Measurements from ENCODE around the gene MIEF2. TPM values are rescaled to one million over a fixed set of nuclear protein-coding genes. Genes with fewer than 3 reads are reported as not detected.

Gene MIEF2
- total RNA-seq, 4 donors from 2014 or later: 12.8 to 34.5 (median 18.1) TPM

DNA sequence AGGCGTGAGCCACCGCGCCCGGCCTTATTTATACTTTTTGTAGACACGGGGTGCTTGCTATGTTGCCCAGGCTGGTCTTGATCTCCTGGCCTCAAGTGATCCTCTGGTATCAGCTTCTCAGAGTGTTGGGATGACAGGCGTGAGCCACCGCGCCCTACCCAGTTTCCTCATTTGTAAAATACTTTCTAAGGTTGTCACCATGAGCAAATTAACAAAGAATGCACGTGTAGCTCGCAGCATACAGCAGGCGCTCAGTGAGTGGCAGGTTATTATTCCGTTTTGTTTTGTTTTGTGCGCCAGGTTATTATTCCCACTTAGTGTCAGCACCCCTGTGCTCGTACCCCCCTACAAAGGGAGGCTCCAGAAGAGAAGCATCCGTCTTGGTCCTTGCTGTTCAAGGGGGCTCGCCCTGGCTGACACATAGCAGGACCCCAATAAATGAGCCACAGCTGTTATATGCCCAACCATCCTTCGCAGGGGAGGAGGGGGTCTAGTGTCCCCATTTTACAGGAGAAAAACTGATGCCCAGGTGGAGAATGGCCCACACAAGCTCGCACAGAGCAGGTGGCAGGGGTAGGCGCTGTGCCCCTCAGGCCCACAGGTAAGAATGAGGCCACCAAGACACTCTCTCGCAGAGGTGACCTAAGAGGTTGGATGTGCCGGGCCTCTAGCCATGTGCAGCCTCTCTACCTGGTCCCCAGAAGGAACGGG lies 686 bp upstream of the MIEF2 start:
- Histone ChIP-seq H3K9me3 (no peaks in the 10 kb centered on the region), H3K36me3 (no peaks in the 10 kb centered on the region), H3K4me3 (peak overlapping the region; percentile 73 to 88), H3K27ac (peak overlapping the region; percentile 86 to 93), H3K27me3 (no peaks in the 10 kb centered on the region), H3K4me1 (peaks cover 0 to 35% of the 10 kb centered on the region in 2 donors)
- no peak for DNase-seq
- intact Hi-C loops (cut with DNase I; ENCODE audit: low total_unique reads): no loop called here
- TF ChIP-seq, protein P1, sequence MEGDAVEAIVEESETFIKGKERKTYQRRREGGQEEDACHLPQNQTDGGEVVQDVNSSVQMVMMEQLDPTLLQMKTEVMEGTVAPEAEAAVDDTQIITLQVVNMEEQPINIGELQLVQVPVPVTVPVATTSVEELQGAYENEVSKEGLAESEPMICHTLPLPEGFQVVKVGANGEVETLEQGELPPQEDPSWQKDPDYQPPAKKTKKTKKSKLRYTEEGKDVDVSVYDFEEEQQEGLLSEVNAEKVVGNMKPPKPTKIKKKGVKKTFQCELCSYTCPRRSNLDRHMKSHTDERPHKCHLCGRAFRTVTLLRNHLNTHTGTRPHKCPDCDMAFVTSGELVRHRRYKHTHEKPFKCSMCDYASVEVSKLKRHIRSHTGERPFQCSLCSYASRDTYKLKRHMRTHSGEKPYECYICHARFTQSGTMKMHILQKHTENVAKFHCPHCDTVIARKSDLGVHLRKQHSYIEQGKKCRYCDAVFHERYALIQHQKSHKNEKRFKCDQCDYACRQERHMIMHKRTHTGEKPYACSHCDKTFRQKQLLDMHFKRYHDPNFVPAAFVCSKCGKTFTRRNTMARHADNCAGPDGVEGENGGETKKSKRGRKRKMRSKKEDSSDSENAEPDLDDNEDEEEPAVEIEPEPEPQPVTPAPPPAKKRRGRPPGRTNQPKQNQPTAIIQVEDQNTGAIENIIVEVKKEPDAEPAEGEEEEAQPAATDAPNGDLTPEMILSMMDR (IDR thresholded peaks at IDR 0.05): no peak

DNA sequence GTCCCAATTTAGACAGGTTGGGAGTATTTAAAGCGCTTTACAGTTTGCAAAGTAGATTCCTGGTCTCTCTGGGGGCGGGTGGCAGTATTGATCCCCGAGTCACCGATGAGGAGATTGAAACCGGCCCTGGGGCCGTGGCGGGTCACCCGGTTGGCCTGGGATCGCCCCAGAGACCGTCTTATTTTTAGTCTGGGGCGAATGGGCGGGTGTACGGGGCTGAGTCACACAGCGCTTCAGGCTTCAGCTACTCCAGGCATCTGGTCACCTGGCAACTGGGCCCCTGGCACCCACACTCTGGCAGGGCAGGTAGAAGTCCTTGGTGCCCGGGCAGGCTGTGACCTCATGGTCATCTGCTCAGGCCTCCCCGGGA lies 669 bp downstream of the MIEF2 start:
- H3K27ac ChIP-seq: peak overlapping the region; percentile 86 to 93
- peak overlapping the region; percentile 73 to 88 for H3K4me3 ChIP-seq
- TF ChIP-seq, protein P1 (IDR thresholded peaks at IDR 0.05): no peak
- TF ChIP-seq POLR2A (IDR thresholded peaks at IDR 0.05): no peak
- H3K27me3 ChIP-seq: no peaks in the 10 kb centered on the region
- peak; percentile 63 to 73 for DNase-seq
- intact Hi-C loops (cut with DNase I; ENCODE audit: low total_unique reads): no loop called here
- no peaks in the 10 kb centered on the region for H3K9me3 ChIP-seq
- H3K36me3 ChIP-seq: no peaks in the 10 kb centered on the region
- H3K4me1 ChIP-seq: peaks cover 0 to 35% of the 10 kb centered on the region in 2 donors

DNA sequence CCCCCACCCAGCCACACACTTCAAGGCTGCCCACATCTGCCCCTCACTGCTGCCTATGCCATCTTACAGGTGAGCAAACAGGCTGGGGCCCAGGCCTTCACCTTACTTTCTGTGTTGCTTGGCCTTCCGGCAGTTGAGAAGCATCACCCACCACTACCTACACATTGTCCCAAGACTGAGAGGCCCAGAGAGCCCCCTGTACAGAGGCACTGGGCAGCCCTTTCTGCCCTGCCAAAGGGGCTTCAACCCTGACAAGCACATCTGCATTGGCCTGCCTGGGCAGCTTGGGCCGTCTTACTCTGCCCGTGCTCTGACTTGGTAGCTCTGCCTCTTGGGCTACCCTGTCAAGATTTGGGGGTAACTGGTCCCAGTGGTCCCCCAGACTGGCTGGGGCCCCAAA lies 1.2 kb downstream of the MIEF2 start:
- H3K4me1 ChIP-seq: peaks cover 0 to 34% of the 10 kb centered on the region in 2 donors
- H3K27ac ChIP-seq: peak overlapping the region; percentile 86 to 93
- no peaks in the 10 kb centered on the region for H3K36me3 ChIP-seq
- TF ChIP-seq, protein P1 (IDR thresholded peaks at IDR 0.05): no peak
- TF ChIP-seq POLR2A (IDR thresholded peaks at IDR 0.05): no peak
- DNase-seq: no peak
- intact Hi-C loops (cut with DNase I; ENCODE audit: low total_unique reads): no loop called here
- no peaks in the 10 kb centered on the region for H3K9me3 ChIP-seq
- H3K4me3 ChIP-seq: peak overlapping the region; percentile 73 to 88
- no peaks in the 10 kb centered on the region for H3K27me3 ChIP-seq

DNA sequence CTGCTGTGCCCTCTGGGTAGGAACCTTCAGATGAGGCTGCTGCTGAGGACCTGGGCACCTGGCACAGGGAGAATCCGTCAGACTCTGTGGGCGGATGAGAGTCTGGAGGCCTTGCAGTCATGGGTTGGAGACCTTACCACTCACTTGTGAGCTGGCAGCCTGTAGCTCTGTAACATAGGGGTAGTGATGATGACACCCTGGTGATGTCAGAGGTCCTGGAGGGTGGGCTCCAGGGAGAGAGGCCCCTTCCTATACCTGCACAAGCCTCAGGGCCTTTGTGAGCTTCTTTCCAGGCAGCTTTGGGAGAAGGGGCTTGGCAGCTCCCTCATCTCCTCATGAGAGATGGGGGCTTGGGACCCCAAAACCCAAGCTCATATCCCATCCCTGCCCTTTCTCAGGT lies 1.6 kb downstream of the MIEF2 start:
- H3K9me3 ChIP-seq: no peaks in the 10 kb centered on the region
- intact Hi-C loops (cut with DNase I; ENCODE audit: low total_unique reads): no loop called here
- no peak for DNase-seq
- TF ChIP-seq, protein P1 (IDR thresholded peaks at IDR 0.05): no peak
- TF ChIP-seq POLR2A (IDR thresholded peaks at IDR 0.05): no peak
- H3K36me3 ChIP-seq: no peaks in the 10 kb centered on the region
- no peak overlapping the region for H3K4me3 ChIP-seq
- no peaks in the 10 kb centered on the region for H3K27me3 ChIP-seq
- peaks cover 0 to 30% of the 10 kb centered on the region in 2 donors for H3K4me1 ChIP-seq
- peak overlapping the region in 1 of 2 donors; percentile 93 for H3K27ac ChIP-seq

DNA sequence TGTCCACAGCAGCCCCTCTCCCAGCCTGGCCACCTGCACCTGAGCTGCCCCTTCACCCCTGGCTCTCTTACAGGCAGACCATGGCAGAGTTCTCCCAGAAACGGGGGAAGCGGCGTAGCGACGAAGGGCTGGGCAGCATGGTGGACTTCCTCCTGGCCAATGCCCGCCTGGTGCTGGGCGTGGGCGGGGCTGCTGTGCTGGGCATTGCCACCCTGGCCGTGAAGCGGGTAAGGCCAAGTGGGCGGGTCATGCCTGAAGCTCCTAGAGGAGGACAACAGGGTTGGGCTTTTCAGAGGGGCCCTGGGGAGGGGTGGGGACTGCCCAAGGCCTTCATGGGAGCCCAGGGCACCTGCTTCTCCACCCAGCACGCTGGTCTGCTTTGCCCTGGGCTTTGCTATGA lies 2.2 kb downstream of the MIEF2 start:
- Histone ChIP-seq H3K27me3 (no peaks in the 10 kb centered on the region), H3K4me3 (no peak overlapping the region), H3K27ac (no peak overlapping the region), H3K9me3 (no peaks in the 10 kb centered on the region), H3K36me3 (no peaks in the 10 kb centered on the region), H3K4me1 (peaks cover 0 to 25% of the 10 kb centered on the region in 2 donors)
- DNase-seq: no peak
- intact Hi-C loops (cut with DNase I; ENCODE audit: low total_unique reads): no loop called here
- TF ChIP-seq, protein P1 (IDR thresholded peaks at IDR 0.05): no peak
- no peak for TF ChIP-seq POLR2A (IDR thresholded peaks at IDR 0.05)
